A673 (cell line): ENCODE measurements around the gene WDR82. TPM values are rescaled to one million over a fixed set of nuclear protein-coding genes. Genes with fewer than 3 reads are reported as not detected.

Experiments used
- BruUV-seq: library from RNA; stranded (reverse); fragments of 400-500 nt; replicated peaks from 2 replicates; lab custom pipeline; 2021; lab: Mats Ljungman, UMichigan
- CTCF ChIA-PET: fragments of 300-600 bp; sonication (Branson Sonifier 250); formaldehyde crosslinking; loops from one replicate; lab custom pipeline; 2022; ENCODE audit warnings: antibody characterized with exemption; lab: Charles Lee
- POLR2A ChIA-PET: fragments of 300-600 bp; sonication (Branson Sonifier 250); formaldehyde crosslinking; loops from one replicate; lab custom pipeline; 2022; ENCODE audit warnings: antibody characterized with exemption; ENCODE audit not compliant: low non-redundant PET; lab: Charles Lee
- DNase-seq: peaks from one replicate; pipeline ENCODE4 v3.0.0-alpha.2; 2015; ENCODE audit warnings: low spot score
- H3K27ac ChIP-seq: fragments of 200-600 bp; sonication (generic); 2 replicates; pipeline ENCODE4 v1.5.1; 2016; ENCODE audit warnings: mixed run types, low read depth, mild to moderate bottlenecking, mixed read lengths, antibody characterized with exemption, low read length; ENCODE audit not compliant: poor library complexity, severe bottlenecking
- H3K27me3 ChIP-seq: fragments of 200-600 bp; sonication (generic); replicated peaks from 2 replicates; pipeline ENCODE4 v1.6.1; 2017; ENCODE audit warnings: mixed run types, low read depth, mild to moderate bottlenecking, mixed read lengths, antibody characterized with exemption, low read length; ENCODE audit not compliant: insufficient read depth, poor library complexity
- H3K36me3 ChIP-seq: fragments of 200-600 bp; sonication (generic); 2 replicates; pipeline ENCODE4 v1.6.1; 2016; ENCODE audit warnings: mixed run types, mild to moderate bottlenecking, mixed read lengths, antibody characterized with exemption, low read length; ENCODE audit not compliant: insufficient read depth, poor library complexity, severe bottlenecking
- H3K4me1 ChIP-seq: fragments of 200-600 bp; sonication (generic); 2 replicates; pipeline ENCODE4 v1.6.1; 2017; ENCODE audit warnings: mixed run types, mild to moderate bottlenecking, mixed read lengths, antibody characterized with exemption, low read length; ENCODE audit not compliant: insufficient read depth, poor library complexity, severe bottlenecking
- H3K4me3 ChIP-seq: fragments of 200-600 bp; sonication (generic); 2 replicates; pipeline ENCODE4 v1.5.1; 2016; ENCODE audit warnings: low read depth, mixed run types, mild to moderate bottlenecking, mixed read lengths, low read length; ENCODE audit not compliant: poor library complexity, severe bottlenecking
- H3K9me3 ChIP-seq: fragments of 200-600 bp; sonication (generic); 2 replicates; pipeline ENCODE4 v1.6.1; 2016; ENCODE audit warnings: mixed run types, low read depth, mild to moderate bottlenecking, mixed read lengths, antibody characterized with exemption, low read length; ENCODE audit not compliant: poor library complexity, severe bottlenecking
- EZH2 ChIP-seq: fragments of 200-600 bp; sonication (generic); IDR thresholded peaks from 2 replicates; pipeline ENCODE4 v1.6.1; 2017; ENCODE audit warnings: borderline replicate concordance, low read depth, mild to moderate bottlenecking, mixed read lengths, antibody characterized with exemption, low read length; ENCODE audit not compliant: poor library complexity, severe bottlenecking
- intact Hi-C: fragments of 100-400 bp; cut with micrococcal nuclease; formaldehyde crosslinking; loops from one replicate; pipeline ENCODE4 v1.10.0; 2022; ENCODE audit not compliant: unreplicated experiment
- total RNA-seq: library from RNA; stranded (reverse); gene quantifications from 2 replicates; pipeline ENCODE4 v1.2.3, GENCODE V29; 2021
- TF ChIP-seq, protein P1 (sequence below): fragments of 300-800, 200-600 bp; sonication (generic); conservative IDR thresholded peaks from 2 replicates; pipeline ENCODE4 v1.5.1; 2017; ENCODE audit warnings: low read depth, mild to moderate bottlenecking, antibody characterized with exemption, low read length, moderate library complexity, mixed read lengths

The WDR82 gene
- total RNA-seq, 1 experiment from 2014 or later, result 54.3 TPM

DNA sequence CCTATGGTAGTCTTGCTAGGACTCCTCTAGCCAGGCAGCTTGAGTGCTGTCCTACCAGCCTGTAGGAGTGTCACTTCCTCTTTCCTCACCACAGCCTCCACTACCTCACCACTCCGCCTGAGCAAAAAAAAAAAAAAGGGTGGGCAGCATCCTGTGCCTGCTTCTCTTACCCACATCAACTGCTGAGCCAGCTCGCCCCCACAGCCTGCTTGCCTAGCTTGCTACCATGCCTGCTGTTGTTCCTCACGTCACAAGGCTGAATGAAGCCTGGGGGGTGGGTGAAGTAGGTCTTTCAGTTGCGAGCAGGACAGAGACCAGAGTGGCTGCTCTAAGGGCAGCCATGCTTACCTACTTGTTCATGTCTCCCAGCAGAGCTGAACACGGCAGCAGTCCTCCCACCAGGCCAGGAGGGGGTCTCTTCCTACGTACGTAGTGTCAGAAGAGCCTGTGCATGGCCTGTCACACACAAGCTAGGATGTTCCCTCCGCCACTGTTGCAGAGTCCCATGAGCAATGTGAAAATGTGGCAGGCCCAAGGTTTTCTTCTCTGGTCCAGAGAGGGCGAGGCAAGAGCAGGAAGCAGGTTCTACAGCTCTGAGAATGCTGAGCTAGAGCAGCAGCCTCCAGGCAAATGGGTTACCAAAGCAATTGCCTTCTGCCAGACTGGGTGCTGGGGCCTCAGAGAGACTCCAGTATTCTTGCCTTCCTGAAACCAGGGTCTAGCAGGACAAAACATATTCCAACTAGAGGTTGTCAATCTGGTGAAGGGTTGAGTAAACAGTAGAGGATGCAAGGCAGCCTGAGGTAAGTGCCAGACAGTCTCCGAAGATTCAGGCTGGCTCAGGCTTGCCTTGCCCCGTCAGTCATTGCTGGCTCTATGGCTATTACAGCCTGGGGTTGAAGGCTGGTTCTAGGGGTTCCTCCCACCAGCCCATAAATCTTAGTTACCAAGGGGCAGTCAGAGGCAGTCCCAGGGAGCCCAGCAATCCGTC is 24.8 kb downstream of the WDR82 start:
- H3K36me3 ChIP-seq, result peaks cover 31% of the 10 kb centered on the region
- ChIA-PET POLR2A (no interaction called here), CTCF (no interaction called here)
- no peak overlapping the region for H3K27ac ChIP-seq
- TF ChIP-seq EZH2, result no peak
- TF ChIP-seq, protein P1, sequence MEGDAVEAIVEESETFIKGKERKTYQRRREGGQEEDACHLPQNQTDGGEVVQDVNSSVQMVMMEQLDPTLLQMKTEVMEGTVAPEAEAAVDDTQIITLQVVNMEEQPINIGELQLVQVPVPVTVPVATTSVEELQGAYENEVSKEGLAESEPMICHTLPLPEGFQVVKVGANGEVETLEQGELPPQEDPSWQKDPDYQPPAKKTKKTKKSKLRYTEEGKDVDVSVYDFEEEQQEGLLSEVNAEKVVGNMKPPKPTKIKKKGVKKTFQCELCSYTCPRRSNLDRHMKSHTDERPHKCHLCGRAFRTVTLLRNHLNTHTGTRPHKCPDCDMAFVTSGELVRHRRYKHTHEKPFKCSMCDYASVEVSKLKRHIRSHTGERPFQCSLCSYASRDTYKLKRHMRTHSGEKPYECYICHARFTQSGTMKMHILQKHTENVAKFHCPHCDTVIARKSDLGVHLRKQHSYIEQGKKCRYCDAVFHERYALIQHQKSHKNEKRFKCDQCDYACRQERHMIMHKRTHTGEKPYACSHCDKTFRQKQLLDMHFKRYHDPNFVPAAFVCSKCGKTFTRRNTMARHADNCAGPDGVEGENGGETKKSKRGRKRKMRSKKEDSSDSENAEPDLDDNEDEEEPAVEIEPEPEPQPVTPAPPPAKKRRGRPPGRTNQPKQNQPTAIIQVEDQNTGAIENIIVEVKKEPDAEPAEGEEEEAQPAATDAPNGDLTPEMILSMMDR, result no peak
- BruUV-seq, result no TSS peak
- H3K4me3 ChIP-seq, result no peak overlapping the region
- no peaks in the 10 kb centered on the region for H3K27me3 ChIP-seq
- no peaks in the 10 kb centered on the region for H3K9me3 ChIP-seq
- DNase-seq, result no peak
- intact Hi-C loops, result no loop called here
- no peaks in the 10 kb centered on the region for H3K4me1 ChIP-seq

DNA sequence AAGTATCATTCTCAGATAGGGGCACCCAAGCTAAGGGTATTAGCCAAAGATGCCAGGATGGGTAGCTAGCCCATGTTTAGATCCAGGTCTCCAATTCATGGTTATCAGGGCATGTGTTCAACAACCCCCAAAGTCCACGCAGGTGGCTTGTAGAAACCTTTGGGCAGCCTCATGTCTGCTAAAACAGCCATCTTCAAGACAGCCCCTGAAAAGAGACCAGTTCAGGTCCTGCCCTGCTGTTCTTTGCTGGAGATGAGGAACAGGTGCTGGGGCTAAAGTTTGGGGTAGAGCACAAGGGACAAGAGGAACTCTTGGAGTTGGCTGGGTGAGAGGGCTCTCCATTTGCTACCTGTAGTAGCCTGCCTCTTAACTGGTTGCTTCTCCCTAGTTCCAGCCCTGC is 28.3 kb downstream of the WDR82 start:
- Histone ChIP-seq H3K4me3 (no peak overlapping the region), H3K9me3 (no peaks in the 10 kb centered on the region), H3K27ac (no peak overlapping the region), H3K4me1 (no peaks in the 10 kb centered on the region), H3K27me3 (no peaks in the 10 kb centered on the region), H3K36me3 (peaks cover 11% of the 10 kb centered on the region)
- CTCF ChIA-PET, result no interaction called here
- TF ChIP-seq EZH2, result no peak
- TF ChIP-seq, protein P1, result no peak
- POLR2A ChIA-PET, result no interaction called here
- DNase-seq, result no peak
- intact Hi-C loops, result no loop called here
- no TSS peak for BruUV-seq

DNA sequence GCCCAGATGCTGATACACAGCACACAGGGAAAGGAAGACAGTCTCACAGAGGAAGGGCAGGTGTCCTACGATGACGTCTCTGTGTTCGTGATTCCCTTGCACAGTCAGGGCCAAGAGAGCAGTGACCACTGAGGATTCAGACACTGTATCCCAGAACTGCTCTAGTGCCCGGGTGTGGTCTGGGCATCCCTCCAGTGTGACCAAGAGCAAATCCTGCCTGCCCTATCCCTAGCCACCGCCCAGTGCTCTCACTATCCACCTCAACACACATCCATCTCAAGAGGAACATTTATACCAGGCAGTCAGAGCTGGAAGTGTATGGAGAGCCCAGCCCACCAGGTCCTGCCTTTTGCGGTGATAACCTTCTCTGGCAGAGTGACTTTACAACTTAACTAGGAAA is 28.8 kb downstream of the WDR82 start:
- Histone ChIP-seq H3K27me3 (no peaks in the 10 kb centered on the region), H3K4me1 (no peaks in the 10 kb centered on the region), H3K27ac (no peak overlapping the region), H3K9me3 (no peaks in the 10 kb centered on the region), H3K36me3 (peaks cover 10% of the 10 kb centered on the region), H3K4me3 (no peak overlapping the region)
- no peak for DNase-seq
- intact Hi-C loops, result no loop called here
- TF ChIP-seq, protein P1, result no peak
- TF ChIP-seq EZH2, result no peak
- ChIA-PET POLR2A (no interaction called here), CTCF (no interaction called here)
- BruUV-seq, result no TSS peak
